BLaER1 treated with 17β-estradiol and CSF1 and Interleukin-3, amounts not matched to agents 10 nM and 100 nM (cell line): ENCODE data around the gene POLR1B.
"Not testable (repeated sequence)": the region's sequence is repeated elsewhere in the genome, so short reads cannot be mapped to it uniquely, and the experiment has no call there.

ENCODE experiments used
- H3K27ac ChIP-seq, 11 experiments: shearing (Covaris generic); formaldehyde crosslinking; 2 replicates each; pipeline ENCODE4 v1.8.1; 2022
- H3K27me3 ChIP-seq, 11 experiments: shearing (Covaris generic); formaldehyde crosslinking; 2 replicates each; pipeline ENCODE4 v1.8.1; 2022
- H3K36me3 ChIP-seq, 11 experiments: shearing (Covaris generic); formaldehyde crosslinking; 2 replicates each; pipeline ENCODE4 v1.8.1; 2022
- H3K4me1 ChIP-seq, 10 experiments: shearing (Covaris generic); formaldehyde crosslinking; 2 replicates each; pipeline ENCODE4 v1.8.1; 2022
- H3K4me2 ChIP-seq, 11 experiments: shearing (Covaris generic); formaldehyde crosslinking; 2 replicates each; pipeline ENCODE4 v1.8.1; 2022
- H3K4me3 ChIP-seq, 10 experiments: shearing (Covaris generic); formaldehyde crosslinking; 2 replicates each; pipeline ENCODE4 v1.8.1; 2022
- H3K9ac ChIP-seq, 11 experiments: shearing (Covaris generic); formaldehyde crosslinking; 2 replicates each; pipeline ENCODE4 v1.8.1; 2022
- H3K9me3 ChIP-seq, 11 experiments: shearing (Covaris generic); formaldehyde crosslinking; replicated peaks in 1 of 11; 2 replicates each; pipeline ENCODE4 v1.8.1; 2022
- H4K20me1 ChIP-seq, 11 experiments: shearing (Covaris generic); formaldehyde crosslinking; 2 replicates each; pipeline ENCODE4 v1.8.1; 2022
- Cebpa-rat ChIP-seq, 11 experiments: shearing (Covaris generic); IDR thresholded peaks; 2 replicates each; pipeline ENCODE4 v1.8.1; 2022

POLR1B gene

DNA sequence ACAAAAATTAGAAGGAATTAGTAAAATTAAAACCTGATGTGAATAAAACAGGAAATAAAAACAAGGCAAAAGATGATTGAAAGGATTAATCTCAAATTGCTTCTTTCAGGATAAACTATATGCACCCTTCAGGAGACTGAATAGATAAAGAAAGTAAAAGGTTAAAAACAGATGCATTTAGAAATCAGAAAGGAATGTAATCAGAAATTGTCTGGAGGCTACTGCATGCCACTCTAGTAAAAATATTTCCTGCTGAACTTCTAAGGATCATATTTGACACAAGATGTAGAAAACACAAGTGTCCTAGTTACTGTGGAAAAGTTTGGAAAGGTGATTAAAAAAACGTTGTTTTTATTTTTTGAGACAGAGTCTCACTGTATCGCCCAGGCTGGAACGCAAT lies 58.4 kb downstream of the POLR1B start:
- Histone ChIP-seq H3K27me3 (no peaks in the 10 kb centered on the region), H3K4me3 (no peak overlapping the region), H3K9me3 (0 out of 22 replicates have a peak, but pooled peaks cover 0 to 4% (median 0%) of the 10 kb centered on the region in 11 experiments), H3K27ac (no peak overlapping the region), H3K4me1 (peaks cover 0 to 11% (median 0%) of the 10 kb centered on the region in 10 experiments; a peak in 6 of 20 replicates), H3K4me2 (no peak overlapping the region), H3K36me3 (no peaks in the 10 kb centered on the region), H3K9ac (no peak overlapping the region), H4K20me1 (no peaks in the 10 kb centered on the region)
- TF ChIP-seq Cebpa-rat (IDR thresholded peaks at IDR 0.05): no peak

DNA sequence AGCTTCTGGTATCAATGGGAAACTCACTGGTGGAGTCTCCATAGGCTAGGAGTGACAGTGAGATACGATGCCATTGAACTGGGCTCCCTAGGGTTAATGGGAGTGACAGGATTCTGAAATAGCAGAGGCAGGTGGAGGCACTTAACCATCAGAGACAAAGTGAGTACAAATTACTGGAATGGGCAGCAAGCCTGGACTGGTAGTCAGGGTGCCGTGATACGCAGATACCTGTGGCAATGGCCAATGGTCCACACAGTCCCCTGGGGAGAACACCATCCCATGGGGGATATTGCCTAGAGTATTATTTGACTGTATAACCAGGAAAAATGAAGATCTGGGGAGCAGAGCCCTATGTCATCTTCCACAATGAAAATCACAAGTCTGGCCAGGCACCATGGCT lies 59.5 kb downstream of the POLR1B start:
- Histone ChIP-seq H3K9ac (no peak overlapping the region), H3K9me3 (0 out of 22 replicates have a peak, but pooled peaks cover 0 to 4% (median 0%) of the 10 kb centered on the region in 11 experiments), H3K4me3 (no peak overlapping the region), H3K27ac (no peak overlapping the region), H3K27me3 (no peaks in the 10 kb centered on the region), H3K4me1 (peaks cover 0 to 11% (median 0%) of the 10 kb centered on the region in 10 experiments; a peak in 6 of 20 replicates), H4K20me1 (no peaks in the 10 kb centered on the region), H3K36me3 (no peaks in the 10 kb centered on the region), H3K4me2 (no peak overlapping the region)
- TF ChIP-seq Cebpa-rat (IDR thresholded peaks at IDR 0.05): no peak

DNA sequence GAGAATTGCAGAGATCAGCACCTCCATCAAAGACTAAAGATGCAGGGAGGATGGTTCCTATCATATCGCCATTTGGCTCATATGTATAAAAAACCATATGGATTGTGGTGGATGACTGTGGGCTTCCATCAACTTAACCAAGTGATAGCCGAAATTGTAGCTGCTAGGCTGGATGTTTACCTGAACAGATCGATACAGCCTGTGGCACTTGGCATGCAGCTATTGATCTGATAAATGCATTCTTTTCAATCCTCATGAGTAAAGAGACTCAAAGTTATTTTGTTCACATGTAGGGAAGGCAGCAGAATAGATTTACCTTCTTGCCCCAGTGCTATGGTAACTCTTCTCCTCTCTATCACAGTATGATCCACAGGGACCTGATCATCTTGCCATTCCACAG lies 60.7 kb downstream of the POLR1B start:
- H3K4me1 ChIP-seq: peaks cover 0 to 11% (median 0%) of the 10 kb centered on the region in 10 experiments; a peak in 6 of 20 replicates
- no peaks in the 10 kb centered on the region for H4K20me1 ChIP-seq
- no peak overlapping the region for H3K4me2 ChIP-seq
- no peaks in the 10 kb centered on the region for H3K27me3 ChIP-seq
- no peak overlapping the region for H3K4me3 ChIP-seq
- no peak overlapping the region for H3K9ac ChIP-seq
- H3K9me3 ChIP-seq: no peaks in the 10 kb centered on the region
- TF ChIP-seq Cebpa-rat (IDR thresholded peaks at IDR 0.05): no peak
- H3K36me3 ChIP-seq: no peaks in the 10 kb centered on the region
- H3K27ac ChIP-seq: no peak overlapping the region

DNA sequence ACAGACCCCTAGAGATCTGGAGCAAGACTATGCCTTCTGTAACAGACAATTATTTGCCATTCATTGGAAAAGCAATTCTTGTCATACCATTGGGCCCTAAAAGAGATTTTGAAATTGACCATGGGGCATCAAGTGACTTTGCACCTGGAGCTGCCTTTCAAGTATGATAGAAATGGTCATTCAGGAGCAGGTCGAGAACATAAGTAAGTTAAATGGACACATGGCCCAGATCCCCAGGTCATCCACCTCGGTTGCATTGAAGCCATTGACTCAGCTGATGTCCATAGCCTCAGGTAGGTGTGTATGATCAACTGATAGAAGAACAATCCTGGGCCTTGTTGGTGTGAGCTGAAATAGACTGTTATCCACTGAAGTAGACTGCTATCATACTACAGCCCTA lies 61.5 kb downstream of the POLR1B start:
- no peaks in the 10 kb centered on the region for H4K20me1 ChIP-seq
- no peak overlapping the region for H3K27ac ChIP-seq
- H3K4me1 ChIP-seq: peaks cover 0 to 11% (median 0%) of the 10 kb centered on the region in 10 experiments; a peak in 6 of 20 replicates
- H3K4me2 ChIP-seq: no peak overlapping the region
- no peak for TF ChIP-seq Cebpa-rat (IDR thresholded peaks at IDR 0.05)
- no peak overlapping the region for H3K4me3 ChIP-seq
- no peaks in the 10 kb centered on the region for H3K9me3 ChIP-seq
- H3K9ac ChIP-seq: no peak overlapping the region
- no peaks in the 10 kb centered on the region for H3K36me3 ChIP-seq
- no peaks in the 10 kb centered on the region for H3K27me3 ChIP-seq

DNA sequence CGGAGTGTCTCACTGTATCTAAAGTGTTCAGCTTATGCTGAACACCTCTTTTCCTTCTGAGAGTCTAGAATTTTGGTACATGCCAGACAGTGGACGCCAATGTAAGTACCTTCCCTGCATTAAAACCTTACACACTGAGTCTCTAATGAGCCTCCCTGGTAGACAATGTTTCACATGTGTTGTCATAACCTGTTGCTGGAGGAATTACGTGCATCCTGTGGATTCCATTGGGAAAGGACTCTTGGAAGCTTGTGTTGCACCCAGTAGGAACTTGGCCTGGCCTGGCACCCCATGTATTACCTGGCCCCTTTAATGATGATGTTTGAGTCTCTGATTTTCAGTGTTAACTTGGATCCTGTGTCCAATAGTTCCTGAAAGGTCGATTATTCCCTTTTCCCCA lies 62.7 kb downstream of the POLR1B start:
- Histone ChIP-seq H3K4me3 (no peak overlapping the region), H3K9ac (no peak overlapping the region), H3K4me2 (no peak overlapping the region), H3K27ac (no peak overlapping the region), H3K9me3 (peaks cover 0 to 11% (median 0%) of the 10 kb centered on the region in 11 experiments; a peak in 6 of 22 replicates), H3K36me3 (no peaks in the 10 kb centered on the region), H4K20me1 (no peaks in the 10 kb centered on the region), H3K27me3 (no peaks in the 10 kb centered on the region), H3K4me1 (peaks cover 0 to 6% (median 0%) of the 10 kb centered on the region in 10 experiments; a peak in 4 of 20 replicates)
- TF ChIP-seq Cebpa-rat (IDR thresholded peaks at IDR 0.05): no peak

DNA sequence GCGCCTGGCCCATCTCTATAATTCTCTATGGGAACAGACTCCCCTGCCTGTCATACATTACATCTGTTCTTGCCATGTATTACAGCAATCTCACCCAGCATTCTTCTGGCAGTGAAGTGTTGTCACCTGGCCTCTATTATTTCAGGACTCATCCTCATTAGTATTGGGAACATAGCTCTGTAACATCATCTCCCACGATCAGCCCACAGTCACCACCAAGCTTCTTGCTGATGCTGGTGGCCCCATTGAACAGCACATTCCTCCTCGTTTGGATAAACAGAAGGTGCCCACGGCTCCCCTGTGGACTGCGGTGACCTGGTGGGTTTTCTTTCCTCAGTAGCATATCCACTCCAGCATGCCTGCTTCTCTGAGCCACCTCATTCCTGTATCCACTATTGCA lies 63.7 kb downstream of the POLR1B start:
- TF ChIP-seq Cebpa-rat (IDR thresholded peaks at IDR 0.05): no peak
- Histone ChIP-seq H3K4me2 (no peak overlapping the region), H3K27me3 (no peaks in the 10 kb centered on the region), H3K27ac (no peak overlapping the region), H3K4me1 (no peaks in the 10 kb centered on the region), H4K20me1 (no peaks in the 10 kb centered on the region), H3K9me3 (peaks cover 0 to 12% (median 0%) of the 10 kb centered on the region in 11 experiments; a peak in 6 of 22 replicates), H3K36me3 (no peaks in the 10 kb centered on the region), H3K4me3 (no peak overlapping the region), H3K9ac (no peak overlapping the region)

DNA sequence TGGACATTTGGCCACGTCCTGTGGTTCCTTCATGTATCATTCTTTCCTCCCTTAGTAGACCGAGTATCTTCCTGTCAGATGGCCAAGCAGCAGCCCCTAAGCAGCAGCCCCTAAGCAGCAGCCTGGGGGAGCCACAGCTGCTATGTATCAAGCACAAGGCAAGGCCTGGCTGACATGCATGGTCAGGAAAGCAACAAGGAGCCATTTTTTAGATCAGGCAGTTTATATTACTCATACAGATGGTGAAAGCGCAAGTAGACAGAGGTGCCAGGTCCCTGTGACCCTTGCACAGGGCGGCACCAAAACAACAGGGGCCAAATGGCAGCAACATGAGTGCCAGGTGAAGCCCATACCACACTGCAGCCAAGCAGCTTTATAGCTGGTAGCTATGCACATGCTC lies 64.3 kb downstream of the POLR1B start:
- Histone ChIP-seq H3K4me1 (no peaks in the 10 kb centered on the region), H3K27ac (no peak overlapping the region; a peak in 1 of 22 replicates), H4K20me1 (no peaks in the 10 kb centered on the region), H3K9me3 (peaks cover 0 to 12% (median 0%) of the 10 kb centered on the region in 11 experiments; a peak in 6 of 22 replicates), H3K27me3 (no peaks in the 10 kb centered on the region), H3K36me3 (no peaks in the 10 kb centered on the region), H3K4me2 (no peak overlapping the region), H3K9ac (no peak overlapping the region), H3K4me3 (no peak overlapping the region)
- no peak for TF ChIP-seq Cebpa-rat (IDR thresholded peaks at IDR 0.05)

DNA sequence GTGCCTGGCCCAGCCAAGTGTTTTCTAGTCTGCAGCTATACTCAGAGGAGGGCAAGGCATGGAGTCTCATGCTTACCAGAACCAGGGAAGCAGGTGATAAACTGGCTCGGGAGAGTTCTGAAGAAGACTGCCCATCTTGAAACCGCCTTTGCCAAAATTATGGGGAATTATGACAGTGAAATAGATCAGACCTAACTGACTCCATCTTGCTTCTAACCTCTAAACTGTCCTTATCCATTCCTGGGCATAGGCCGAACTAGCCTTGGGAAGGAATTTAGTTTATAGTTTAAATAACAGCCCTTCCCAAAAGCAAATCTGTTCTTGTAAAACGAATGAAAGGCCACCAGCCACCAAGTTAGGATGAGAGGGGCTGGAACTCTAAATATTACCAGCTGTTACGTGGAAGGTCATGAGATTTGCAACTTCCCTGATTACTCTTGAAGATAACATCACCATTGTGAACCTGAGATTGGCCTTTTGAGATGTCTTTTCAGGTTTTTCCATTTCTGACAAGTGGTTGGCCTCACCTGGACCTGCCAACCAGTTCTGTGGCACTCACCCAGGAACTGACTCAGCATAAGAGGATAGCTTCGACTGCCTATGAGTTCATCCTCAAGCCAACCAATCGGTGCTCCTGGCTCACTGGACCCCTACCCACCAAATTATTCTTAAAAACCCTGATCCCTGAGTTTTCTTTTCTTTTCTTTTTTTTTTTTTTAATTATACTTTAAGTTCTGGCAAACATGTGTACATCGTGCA lies 65.6 kb downstream of the POLR1B start:
- Histone ChIP-seq H4K20me1 (no peaks in the 10 kb centered on the region), H3K9me3 (peaks cover 0 to 17% (median 6%) of the 10 kb centered on the region in 11 experiments; a peak in 9 of 22 replicates), H3K4me3 (no peak overlapping the region), H3K4me2 (no peak overlapping the region), H3K27ac (no peak overlapping the region), H3K9ac (no peak overlapping the region), H3K4me1 (no peaks in the 10 kb centered on the region), H3K27me3 (no peaks in the 10 kb centered on the region), H3K36me3 (no peaks in the 10 kb centered on the region)
- TF ChIP-seq Cebpa-rat (IDR thresholded peaks at IDR 0.05): no peak

DNA sequence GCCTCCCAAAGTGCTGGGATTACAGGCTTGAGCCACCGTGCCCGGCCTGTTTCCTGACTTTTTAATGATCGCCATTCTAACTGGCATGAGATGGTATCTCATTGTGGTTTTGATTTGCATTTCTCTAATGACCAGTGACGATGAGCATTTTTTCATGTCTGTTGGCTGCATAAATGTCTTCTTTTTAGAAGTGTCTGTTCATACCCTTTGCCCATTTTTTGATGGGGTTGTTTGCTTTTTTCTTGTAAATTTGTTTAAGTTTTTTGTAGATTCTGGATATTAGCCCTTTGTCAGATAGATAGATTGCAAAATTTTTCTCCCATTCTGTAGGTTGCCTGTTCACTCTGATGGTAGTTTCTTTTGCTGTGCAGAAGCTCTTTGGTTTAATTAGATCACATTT lies 67.1 kb downstream of the POLR1B start:
- not testable (repeated sequence) for H3K4me1 ChIP-seq, H3K4me3 ChIP-seq, H3K4me2 ChIP-seq, H3K27me3 ChIP-seq, H3K36me3 ChIP-seq, H3K27ac ChIP-seq, H4K20me1 ChIP-seq, H3K9ac ChIP-seq
- H3K9me3 ChIP-seq: peaks cover 0 to 17% (median 6%) of the 10 kb centered on the region in 11 experiments; a peak in 9 of 22 replicates

DNA sequence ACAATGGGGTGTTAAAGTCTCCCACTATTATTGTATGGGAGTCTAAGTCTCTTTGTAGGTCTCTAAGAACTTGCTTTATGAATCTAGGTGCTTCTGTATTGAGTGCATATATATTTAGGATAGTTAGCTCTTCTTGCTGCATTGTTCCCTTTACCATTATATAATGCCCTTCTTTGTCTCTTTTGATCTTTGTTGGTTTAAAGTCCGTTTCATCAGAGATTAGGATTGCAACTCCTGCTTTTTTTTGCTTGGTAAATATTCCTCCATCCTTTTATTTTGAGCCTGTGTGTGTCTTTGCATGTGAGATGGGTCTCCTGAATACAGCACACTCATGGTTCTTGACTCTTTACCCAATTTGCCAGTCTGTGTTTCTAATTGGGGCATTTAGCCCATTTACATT lies 70.0 kb downstream of the POLR1B start:
- H3K4me3 ChIP-seq, H3K4me2 ChIP-seq, H3K27ac ChIP-seq, H4K20me1 ChIP-seq, H3K4me1 ChIP-seq, H3K9ac ChIP-seq, H3K27me3 ChIP-seq, H3K36me3 ChIP-seq: not testable (repeated sequence)
- peaks cover 0 to 17% (median 6%) of the 10 kb centered on the region in 11 experiments; a peak in 9 of 22 replicates for H3K9me3 ChIP-seq
